Measurements from ENCODE around the gene FGF22. TPM values are rescaled to one million over a fixed set of nuclear protein-coding genes. Genes with fewer than 3 reads are reported as not detected.

FGF22 gene
- total and polyA plus RNA-seq, 2 of the 13 experiments (the other 11 are each of a cell fraction or from before 2014, with no cell fraction given): 0.24 TPM; not detected in 1

- TF ChIP-seq ZNF276 (CRISPR knock-in tag; IDR thresholded peaks at IDR 0.05; ENCODE audit: low read depth) (no peak), NR2F6 (IDR thresholded peaks at IDR 0.05) (peak; percentile 69), NR2F6 (CRISPR knock-in tag; IDR thresholded peaks at IDR 0.05) (peak; percentile 87), NCOA2 (CRISPR knock-in tag; IDR thresholded peaks at IDR 0.05) (peak; percentile 53; the same call in 1 of the 2 replicates), SMC3 (IDR thresholded peaks at IDR 0.05; ENCODE audit: low read length) (no peak), SOX6 (IDR thresholded peaks at IDR 0.05) (no peak), SOX6 (CRISPR knock-in tag; IDR thresholded peaks at IDR 0.05) (peak; percentile 44; the same call in 1 of the 2 replicates), CBX1 (IDR thresholded peaks at IDR 0.05; ENCODE audit: low read depth) (no peak), GPBP1L1 (CRISPR knock-in tag; IDR thresholded peaks at IDR 0.05) (no peak), NCOR1 (IDR thresholded peaks at IDR 0.05; ENCODE audit: borderline replicate concordance, low read length) (peak; percentile 57; the same call in 1 of the 2 replicates), SOX13 (IDR thresholded peaks at IDR 0.05) (no peak), SOX13 (CRISPR knock-in tag; conservative IDR thresholded peaks at IDR 0.05 in 1 of 2, IDR thresholded peaks at IDR 0.05 in 1 of 2) (peak in 1 of 2 experiments; percentile 19; a peak in 1 of 4 replicates), ZNF3 (CRISPR knock-in tag; IDR thresholded peaks at IDR 0.05) (no peak), HIVEP1 (CRISPR knock-in tag; IDR thresholded peaks at IDR 0.05) (0 out of 2 replicates have a peak, but pooled peaks have one; percentile 36), LCORL (IDR thresholded peaks at IDR 0.05) (no peak), LCORL (CRISPR knock-in tag; IDR thresholded peaks at IDR 0.05) (peak; percentile 22; the same call in 1 of the 2 replicates), ARID5B (CRISPR knock-in tag; IDR thresholded peaks at IDR 0.05) (0 out of 2 replicates have a peak, but pooled peaks have one; percentile 14), BCL6 (CRISPR knock-in tag; IDR thresholded peaks at IDR 0.05) (0 out of 2 replicates have a peak, but pooled peaks have one; percentile 38), FIP1L1 (IDR thresholded peaks at IDR 0.05; ENCODE audit: borderline replicate concordance, insufficient read depth, low read depth, low read length) (no peak), ZNF547 (CRISPR knock-in tag; IDR thresholded peaks at IDR 0.05) (no peak), ZNF451 (CRISPR knock-in tag; IDR thresholded peaks at IDR 0.05) (0 out of 2 replicates have a peak, but pooled peaks have one; percentile 35), ZNF639 (CRISPR knock-in tag; conservative IDR thresholded peaks at IDR 0.05) (no peak), RXRB (CRISPR knock-in tag; IDR thresholded peaks at IDR 0.05; ENCODE audit: borderline replicate concordance) (peak; percentile 85)
These were observed 34.8 kb downstream of the FGF22 start (continued) for GRCh38 chr19:674282-675151.
